SK-N-SH (cell line): Measurements from ENCODE around the gene ITPRID2.

Experiments
- CHD2 ChIP-seq: fragments of 150-350 bp; IDR thresholded peaks from 2 replicates; pipeline ENCODE4 v1.6.1; 2018; ENCODE audit warnings: low read length; ENCODE audit not compliant: partially characterized antibody
- EP300 ChIP-seq, 2 experiments: IDR thresholded peaks; 2 replicates each; pipeline versions ENCODE4 v1.4.0 to v1.6.1; 2012; ENCODE audit warnings: borderline replicate concordance in 1 of 2, low read depth in 1 of 2, low read length in 1 of 2
- EZH2phosphoT487 ChIP-seq: fragments of 200-600 bp; sonication (generic); IDR thresholded peaks from 2 replicates; pipeline ENCODE4 v1.6.1; 2017; ENCODE audit warnings: low read depth, mixed run types, mild to moderate bottlenecking, antibody characterized with exemption, moderate library complexity, borderline replicate concordance
- SMC3 ChIP-seq: IDR thresholded peaks from 2 replicates; pipeline ENCODE4 v1.6.1; 2012; ENCODE audit warnings: low read depth, low read length, improper control_type of control experiment
- TF ChIP-seq, protein P1 (sequence below): fragments of 200-600 bp; sonication (generic); IDR thresholded peaks from 2 replicates; pipeline ENCODE4 v1.6.1; 2017; ENCODE audit warnings: antibody characterized with exemption, mild to moderate bottlenecking, moderate library complexity

DNA sequence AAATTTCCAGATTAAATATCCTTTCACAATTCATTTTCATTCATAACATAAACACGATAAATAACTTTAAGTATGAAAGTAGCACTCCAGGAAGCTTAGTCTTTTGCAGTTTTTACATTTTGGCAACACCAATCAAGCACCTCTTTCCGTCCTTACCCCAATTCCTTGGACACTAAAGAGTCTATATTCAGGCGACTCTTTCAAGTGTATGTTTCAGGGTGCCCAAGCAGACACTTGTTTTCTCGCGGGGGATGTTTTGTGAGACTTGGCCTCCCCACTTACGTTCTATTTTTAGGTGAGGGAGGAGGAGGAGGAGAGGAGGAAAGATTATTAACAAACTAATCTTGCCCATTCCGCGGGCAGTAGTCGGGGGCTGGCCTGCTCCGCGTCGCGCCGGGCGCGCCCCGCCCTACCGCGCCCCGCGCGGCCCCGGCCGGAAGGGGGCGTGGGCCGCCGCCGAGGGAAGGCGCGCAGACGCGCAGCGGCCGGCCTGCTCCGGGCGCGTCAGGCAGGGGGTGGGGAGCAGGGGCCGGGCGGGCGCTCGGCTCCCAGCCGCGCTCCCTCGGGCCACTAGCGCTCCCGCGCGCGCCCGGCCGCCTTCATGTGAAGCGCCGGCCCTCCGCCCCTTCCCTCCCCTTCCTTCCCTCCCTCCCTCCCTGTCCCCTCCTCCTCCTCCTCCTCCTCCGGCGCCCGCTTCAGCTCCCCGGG is at the start of gene ITPRID2:
- TF ChIP-seq EP300 (IDR thresholded peaks at IDR 0.05; ENCODE audit: borderline replicate concordance in 1 of 2, low read depth in 1 of 2, low read length in 1 of 2) (no peak), EZH2phosphoT487 (no peak), SMC3 (no peak), CHD2 (no peak)
- TF ChIP-seq, protein P1, sequence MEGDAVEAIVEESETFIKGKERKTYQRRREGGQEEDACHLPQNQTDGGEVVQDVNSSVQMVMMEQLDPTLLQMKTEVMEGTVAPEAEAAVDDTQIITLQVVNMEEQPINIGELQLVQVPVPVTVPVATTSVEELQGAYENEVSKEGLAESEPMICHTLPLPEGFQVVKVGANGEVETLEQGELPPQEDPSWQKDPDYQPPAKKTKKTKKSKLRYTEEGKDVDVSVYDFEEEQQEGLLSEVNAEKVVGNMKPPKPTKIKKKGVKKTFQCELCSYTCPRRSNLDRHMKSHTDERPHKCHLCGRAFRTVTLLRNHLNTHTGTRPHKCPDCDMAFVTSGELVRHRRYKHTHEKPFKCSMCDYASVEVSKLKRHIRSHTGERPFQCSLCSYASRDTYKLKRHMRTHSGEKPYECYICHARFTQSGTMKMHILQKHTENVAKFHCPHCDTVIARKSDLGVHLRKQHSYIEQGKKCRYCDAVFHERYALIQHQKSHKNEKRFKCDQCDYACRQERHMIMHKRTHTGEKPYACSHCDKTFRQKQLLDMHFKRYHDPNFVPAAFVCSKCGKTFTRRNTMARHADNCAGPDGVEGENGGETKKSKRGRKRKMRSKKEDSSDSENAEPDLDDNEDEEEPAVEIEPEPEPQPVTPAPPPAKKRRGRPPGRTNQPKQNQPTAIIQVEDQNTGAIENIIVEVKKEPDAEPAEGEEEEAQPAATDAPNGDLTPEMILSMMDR, result no peak
